Neuronal stem cell (in vitro differentiated cells): ENCODE data around the gene PTGES.

Experiments
- DNase-seq: peaks from one replicate; pipeline ENCODE4 v3.0.0-alpha.2; 2013; ENCODE audit warnings: low spot score
- H2AFZ ChIP-seq: one replicate; pipeline ENCODE4 v1.6.1; 2013; ENCODE audit warnings: mild to moderate bottlenecking, low read length, inconsistent platforms
- H2AK5ac ChIP-seq: 2 replicates; pipeline ENCODE4 v1.6.1; 2013; ENCODE audit warnings: low read depth, mild to moderate bottlenecking, inconsistent platforms, low read length, moderate library complexity, mixed read lengths
- H2BK120ac ChIP-seq: 2 replicates; pipeline ENCODE4 v1.6.1; 2013; ENCODE audit warnings: low read depth, mild to moderate bottlenecking, inconsistent platforms, low read length, moderate library complexity, mixed read lengths
- H2BK12ac ChIP-seq: one replicate; pipeline ENCODE4 v1.6.1; 2013; ENCODE audit warnings: low read length, inconsistent platforms
- H2BK15ac ChIP-seq: 2 replicates; pipeline ENCODE4 v1.6.1; 2013; ENCODE audit warnings: mild to moderate bottlenecking, low read length, inconsistent platforms, mixed read lengths
- H2BK5ac ChIP-seq: one replicate; pipeline ENCODE4 v1.6.1; 2013; ENCODE audit warnings: inconsistent platforms, mild to moderate bottlenecking, low read length, moderate library complexity
- H3K14ac ChIP-seq: one replicate; pipeline ENCODE4 v1.6.1; 2013; ENCODE audit warnings: low read length, inconsistent platforms
- H3K18ac ChIP-seq: 2 replicates; pipeline ENCODE4 v1.6.1; 2013; ENCODE audit warnings: low read length, inconsistent platforms
- H3K23ac ChIP-seq: 2 replicates; pipeline ENCODE4 v1.6.1; 2013; ENCODE audit warnings: low read depth, mild to moderate bottlenecking, mixed read lengths, low read length, inconsistent platforms; ENCODE audit not compliant: poor library complexity
- H3K27ac ChIP-seq: replicated peaks from 3 replicates; pipeline ENCODE4 v1.5.1; 2013; ENCODE audit warnings: low read length, inconsistent platforms
- H3K27me3 ChIP-seq, 3 experiments: 2 replicates each; pipeline ENCODE4 v1.6.1; 2013; ENCODE audit warnings: low read length in 3 of 3, mild to moderate bottlenecking in 2 of 3, inconsistent platforms in 1 of 3, low read depth in 1 of 3, mixed read lengths in 1 of 3, moderate library complexity in 1 of 3; ENCODE audit not compliant: control insufficient read depth in 3 of 3, insufficient read depth in 3 of 3
- H3K36me3 ChIP-seq, 2 donors: replicated peaks in 1 of 2; 2 replicates each; pipeline ENCODE4 v1.6.1; 2013; ENCODE audit warnings: low read length in 2 of 2; ENCODE audit not compliant: control insufficient read depth in 2 of 2, insufficient read depth in 2 of 2
- H3K4ac ChIP-seq: 2 replicates; pipeline ENCODE4 v1.6.1; 2013; ENCODE audit warnings: inconsistent platforms, mild to moderate bottlenecking, low read length, moderate library complexity
- H3K4me1 ChIP-seq, 2 donors: 1 replicate in 1 of 2; 2 replicates in 1 of 2; pipeline ENCODE4 v1.6.1; 2013; ENCODE audit warnings: low read length in 2 of 2, low read depth in 1 of 2; ENCODE audit not compliant: control insufficient read depth in 2 of 2, insufficient read depth in 1 of 2
- H3K4me2 ChIP-seq: one replicate; pipeline ENCODE4 v1.6.1; 2013; ENCODE audit warnings: mild to moderate bottlenecking, low read length, inconsistent platforms; ENCODE audit not compliant: insufficient read depth, poor library complexity, severe bottlenecking
- H3K4me3 ChIP-seq, 2 donors: 2 replicates each; pipeline ENCODE4 v1.5.1; 2013; ENCODE audit warnings: low read length in 2 of 2, mild to moderate bottlenecking in 2 of 2, inconsistent platforms in 1 of 2, moderate library complexity in 1 of 2
- H3K79me1 ChIP-seq: one replicate; pipeline ENCODE4 v1.6.1; 2013; ENCODE audit warnings: low read depth, mild to moderate bottlenecking, inconsistent platforms, low read length, moderate library complexity
- H3K9ac ChIP-seq: one replicate; pipeline ENCODE4 v1.6.1; 2013; ENCODE audit warnings: mild to moderate bottlenecking, low read depth, low read length, inconsistent platforms; ENCODE audit not compliant: poor library complexity
- H3K9me3 ChIP-seq, 2 donors: replicated peaks in 1 of 2; 2 replicates each; pipeline versions ENCODE3 to v1.6.1; 2013; ENCODE audit warnings: low read length in 2 of 2, mild to moderate bottlenecking in 2 of 2, inconsistent platforms in 1 of 2, low read depth in 1 of 2, mixed read lengths in 1 of 2, moderate library complexity in 1 of 2; ENCODE audit not compliant: control insufficient read depth in 2 of 2, insufficient read depth in 1 of 2
- H4K8ac ChIP-seq: one replicate; pipeline ENCODE4 v1.6.1; 2013; ENCODE audit warnings: low read depth, mild to moderate bottlenecking, inconsistent platforms, low read length, moderate library complexity
- H4K91ac ChIP-seq: one replicate; pipeline ENCODE4 v1.6.1; 2013; ENCODE audit warnings: low read length, low read depth, mild to moderate bottlenecking, inconsistent platforms; ENCODE audit not compliant: poor library complexity
- WGBS, 2 donors: extraction: QIAGEN DNeasy Blood & Tissue Kit; methylation state at CpG; one replicate each; pipeline ENCODE4 v1.1.7; 2013; ENCODE audit warnings: missing lambda C conversion rate in 2 of 2, mixed read lengths in 1 of 2; ENCODE audit not compliant: insufficient read length in 2 of 2, insufficient replicate concordance in 1 of 2; ENCODE audit errors: extremely low coverage in 2 of 2; 5-methylcytosine and 5-hydroxymethylcytosine counted together

The PTGES gene

DNA sequence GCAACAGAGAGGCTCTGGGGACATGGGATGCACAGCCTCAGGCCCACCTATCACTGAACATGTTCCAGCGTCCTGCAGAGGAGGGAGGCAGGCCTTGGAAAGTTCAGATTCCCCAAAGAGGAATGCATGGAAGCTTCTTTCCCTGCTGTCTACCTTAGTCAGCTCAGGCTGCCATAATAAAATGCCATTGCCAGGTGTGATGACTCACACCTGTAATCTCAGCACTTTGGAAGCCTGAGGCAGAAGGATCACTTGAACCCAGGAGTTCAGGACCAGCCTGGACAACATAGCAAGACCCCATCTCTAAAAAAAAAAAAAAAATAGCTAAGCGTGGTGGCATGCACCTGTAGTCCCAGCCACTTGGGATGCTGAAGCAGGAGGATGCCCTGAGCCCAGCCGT lies 25.6 kb upstream of the PTGES start:
- no peak for DNase-seq
- no CpG with 5 or more reads among the region's 3 CpGs for WGBS, 2 donors
- no peak overlapping the region for H2AK5ac ChIP-seq

DNA sequence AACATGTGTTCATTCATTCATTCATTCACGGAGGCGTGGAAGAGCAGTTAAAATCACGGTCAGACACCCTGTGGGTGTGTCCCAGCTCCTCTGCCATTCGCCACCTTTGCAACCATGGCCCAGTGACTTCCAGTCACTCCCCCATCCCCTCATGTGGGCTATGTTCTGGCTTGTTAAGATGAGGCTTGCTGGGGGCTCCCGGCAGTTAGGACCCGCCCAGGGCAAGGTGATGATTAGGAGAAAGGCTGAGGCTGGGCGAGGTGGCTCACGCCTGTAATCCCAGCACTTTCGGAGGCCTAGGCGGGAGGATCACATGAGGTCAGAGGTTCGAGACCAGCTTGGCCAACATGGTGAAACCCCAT lies 24.9 kb upstream of the PTGES start:
- H4K91ac ChIP-seq: peak overlapping the region; percentile 43
- WGBS, 2 donors: no CpG with 5 or more reads among the region's 11 CpGs
- H3K4me2 ChIP-seq: no peak overlapping the region
- no peak overlapping the region for H3K14ac ChIP-seq
- H3K4ac ChIP-seq: no peak overlapping the region
- no peak overlapping the region for H3K27ac ChIP-seq
- H3K18ac ChIP-seq: no peak overlapping the region
- no peak for DNase-seq
- no peaks in the 10 kb centered on the region for H3K9me3 ChIP-seq
- no peak overlapping the region for H2BK12ac ChIP-seq
- H2BK15ac ChIP-seq: no peak overlapping the region
- H3K4me1 ChIP-seq: peaks cover 5 to 7% of the 10 kb centered on the region in 2 donors
- no peaks in the 10 kb centered on the region for H3K27me3 ChIP-seq
- no peaks in the 10 kb centered on the region for H3K36me3 ChIP-seq
- no peak overlapping the region for H2AK5ac ChIP-seq
- H2BK5ac ChIP-seq: no peak overlapping the region
- H3K79me1 ChIP-seq: no peaks in the 10 kb centered on the region
- no peak overlapping the region for H3K23ac ChIP-seq
- no peak overlapping the region for H2BK120ac ChIP-seq
- H3K9ac ChIP-seq: no peak overlapping the region
- H3K4me3 ChIP-seq: no peak overlapping the region
- H2AFZ ChIP-seq: peak overlapping the region; percentile 91
- H4K8ac ChIP-seq: no peak overlapping the region

More for the DNA sequence above, 25.6 kb upstream of the PTGES start:
- H2AFZ ChIP-seq: no peak overlapping the region
- no peak overlapping the region for H3K9ac ChIP-seq
- H2BK12ac ChIP-seq: no peak overlapping the region
- H2BK120ac ChIP-seq: no peak overlapping the region
- no peak overlapping the region for H3K27ac ChIP-seq
- H3K4me3 ChIP-seq: no peak overlapping the region
- no peaks in the 10 kb centered on the region for H3K79me1 ChIP-seq
- H4K91ac ChIP-seq: no peak overlapping the region
- no peak overlapping the region for H3K4me2 ChIP-seq
- H3K14ac ChIP-seq: no peak overlapping the region
- no peaks in the 10 kb centered on the region for H3K9me3 ChIP-seq
- no peak overlapping the region for H3K23ac ChIP-seq
- no peak overlapping the region for H2BK5ac ChIP-seq
- H3K18ac ChIP-seq: no peak overlapping the region
- H3K4me1 ChIP-seq: peaks cover 5 to 7% of the 10 kb centered on the region in 2 donors
- no peak overlapping the region for H2BK15ac ChIP-seq
- no peaks in the 10 kb centered on the region for H3K36me3 ChIP-seq
- no peak overlapping the region for H3K4ac ChIP-seq
- no peaks in the 10 kb centered on the region for H3K27me3 ChIP-seq
- no peak overlapping the region for H4K8ac ChIP-seq

DNA sequence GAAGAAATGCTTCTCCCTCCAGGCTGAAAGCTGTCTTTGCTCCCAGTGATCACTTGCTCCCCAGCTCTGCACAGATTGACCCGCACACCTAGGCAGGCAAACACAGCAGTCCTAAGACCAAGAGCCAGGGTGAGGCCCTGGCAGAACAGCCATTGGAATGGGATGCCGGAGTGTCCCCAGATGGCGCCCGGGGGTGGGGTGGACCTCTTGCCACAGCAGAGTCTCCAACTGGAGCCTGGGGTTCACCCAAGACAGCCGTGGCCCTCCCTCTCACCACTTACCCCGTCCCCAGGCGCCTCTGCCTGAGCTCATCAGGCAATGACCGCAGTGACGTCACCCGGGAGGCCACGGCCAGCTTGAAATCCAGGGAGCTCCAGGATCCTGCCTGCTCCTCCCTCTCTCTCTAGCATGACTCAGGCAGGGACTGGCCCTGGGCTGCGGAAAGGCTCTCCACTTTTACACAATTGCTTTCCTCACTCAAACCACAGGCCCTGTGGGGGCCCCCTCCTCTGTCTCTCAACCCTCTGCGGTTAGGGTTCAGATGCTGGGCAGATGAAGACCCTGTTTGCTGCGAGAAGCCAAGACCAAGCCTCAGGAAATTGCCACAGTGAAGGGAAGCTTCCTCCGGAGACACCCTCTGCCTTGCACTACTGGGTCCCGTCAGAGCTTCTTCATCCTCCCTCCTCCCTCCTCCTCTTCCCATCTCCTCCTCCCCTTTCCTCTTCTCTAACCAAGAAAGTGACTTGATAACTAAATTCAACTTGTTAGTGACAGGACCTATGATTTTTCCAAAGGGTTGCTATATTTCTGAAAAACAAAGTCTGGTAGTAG lies 24.3 kb upstream of the PTGES start:
- no peak for DNase-seq

DNA sequence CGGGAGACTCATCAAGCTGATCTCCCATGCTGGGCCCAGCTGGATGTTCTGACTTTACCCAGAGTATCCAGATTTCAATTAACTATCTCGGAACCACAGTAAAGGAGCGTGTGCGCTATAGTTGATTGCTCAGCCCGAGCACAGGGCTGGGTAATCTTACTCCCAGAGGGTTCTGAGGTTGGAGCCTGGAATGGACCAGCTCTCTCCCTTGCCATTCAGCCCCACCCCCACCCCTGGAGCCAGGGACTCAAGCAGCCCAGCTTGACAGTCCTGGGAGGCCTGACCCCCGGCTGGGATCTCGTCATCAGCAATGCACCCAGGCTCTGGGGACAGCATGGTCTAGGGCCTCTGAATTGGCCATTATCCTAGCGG lies 23.7 kb upstream of the PTGES start:
- H3K23ac ChIP-seq: no peak overlapping the region
- H3K4me3 ChIP-seq: no peak overlapping the region
- no peak overlapping the region for H3K9ac ChIP-seq
- H3K36me3 ChIP-seq: no peaks in the 10 kb centered on the region
- no peaks in the 10 kb centered on the region for H3K79me1 ChIP-seq
- no peak overlapping the region for H2BK120ac ChIP-seq
- H2BK15ac ChIP-seq: peak overlapping the region; percentile 49
- peak overlapping the region; percentile 2 for H2AK5ac ChIP-seq
- H2AFZ ChIP-seq: peak overlapping the region; percentile 91
- no peak overlapping the region for H4K8ac ChIP-seq
- no peak for DNase-seq
- no peak overlapping the region for H3K27ac ChIP-seq
- H2BK5ac ChIP-seq: no peak overlapping the region
- H3K14ac ChIP-seq: no peak overlapping the region
- no CpG with 5 or more reads among the region's 8 CpGs for WGBS, 2 donors
- no peaks in the 10 kb centered on the region for H3K27me3 ChIP-seq
- H3K18ac ChIP-seq: peak overlapping the region; percentile 67
- no peak overlapping the region for H2BK12ac ChIP-seq
- no peak overlapping the region for H4K91ac ChIP-seq
- peaks cover 5 to 7% of the 10 kb centered on the region in 2 donors for H3K4me1 ChIP-seq
- H3K4ac ChIP-seq: no peak overlapping the region
- H3K9me3 ChIP-seq: no peaks in the 10 kb centered on the region
- no peak overlapping the region for H3K4me2 ChIP-seq

More for the DNA sequence above, 24.3 kb upstream of the PTGES start:
- H3K14ac ChIP-seq: no peak overlapping the region
- no peak overlapping the region for H3K4ac ChIP-seq
- no peak overlapping the region for H4K91ac ChIP-seq
- peak overlapping the region; percentile 2 for H2AK5ac ChIP-seq
- H2BK5ac ChIP-seq: no peak overlapping the region
- H3K36me3 ChIP-seq: no peaks in the 10 kb centered on the region
- H3K18ac ChIP-seq: peak overlapping the region; percentile 67
- H3K79me1 ChIP-seq: no peaks in the 10 kb centered on the region
- H3K9me3 ChIP-seq: no peaks in the 10 kb centered on the region
- H3K23ac ChIP-seq: no peak overlapping the region
- peak overlapping the region; percentile 49 for H2BK15ac ChIP-seq
- WGBS, 2 donors: no CpG with 5 or more reads among the region's 16 CpGs
- H3K4me2 ChIP-seq: no peak overlapping the region
- no peak overlapping the region for H3K9ac ChIP-seq
- no peak overlapping the region for H2BK12ac ChIP-seq
- H2AFZ ChIP-seq: peak overlapping the region; percentile 91
- no peaks in the 10 kb centered on the region for H3K27me3 ChIP-seq
- peaks cover 5 to 7% of the 10 kb centered on the region in 2 donors for H3K4me1 ChIP-seq
- H3K4me3 ChIP-seq: peak overlapping the region in 1 of 2 donors; percentile 24
- peak overlapping the region; percentile 19 for H2BK120ac ChIP-seq
- no peak overlapping the region for H3K27ac ChIP-seq
- no peak overlapping the region for H4K8ac ChIP-seq
